ENCODE data around the gene HDAC4.

The HDAC4 gene

GRCh38 chr2:239306274-239307220 lies 94.3 kb downstream of the HDAC4 start:
- Mint-ChIP-seq H3K4me1 (ENCODE audit: low read depth) (peaks cover 38% of the 10 kb centered on the region), H3K27ac (no peak overlapping the region), H3K4me3 (no peak overlapping the region), H3K27me3 (no peaks in the 10 kb centered on the region), H3K9me3 (no peaks in the 10 kb centered on the region), H3K36me3 (ENCODE audit: low read depth) (no peaks in the 10 kb centered on the region)

GRCh38 chr2:239305771-239306170 lies 95.0 kb downstream of the HDAC4 start:
- Mint-ChIP-seq H3K27me3 (no peaks in the 10 kb centered on the region), H3K27ac (no peak overlapping the region), H3K9me3 (no peaks in the 10 kb centered on the region), H3K4me3 (no peak overlapping the region), H3K36me3 (ENCODE audit: low read depth) (no peaks in the 10 kb centered on the region), H3K4me1 (ENCODE audit: low read depth) (peaks cover 43% of the 10 kb centered on the region)

GRCh38 chr2:239305222-239305575 lies 95.6 kb downstream of the HDAC4 start:
- Mint-ChIP-seq H3K9me3 (no peaks in the 10 kb centered on the region), H3K36me3 (ENCODE audit: low read depth) (no peaks in the 10 kb centered on the region), H3K4me1 (ENCODE audit: low read depth) (peaks cover 43% of the 10 kb centered on the region), H3K27me3 (no peaks in the 10 kb centered on the region), H3K4me3 (no peak overlapping the region), H3K27ac (no peak overlapping the region)

- Mint-ChIP-seq H3K27ac (no peak overlapping the region), H3K9me3 (no peaks in the 10 kb centered on the region), H3K36me3 (ENCODE audit: low read depth) (no peaks in the 10 kb centered on the region), H3K4me3 (no peak overlapping the region), H3K27me3 (peaks cover under 1% of the 10 kb centered on the region), H3K4me1 (ENCODE audit: low read depth) (peaks cover 47% of the 10 kb centered on the region)
Measured at GRCh38 chr2:239304533-239305221, 96.1 kb downstream of the HDAC4 start.

- Mint-ChIP-seq H3K9me3 (no peaks in the 10 kb centered on the region), H3K27ac (no peak overlapping the region), H3K27me3 (peaks cover 5% of the 10 kb centered on the region), H3K36me3 (ENCODE audit: low read depth) (no peaks in the 10 kb centered on the region), H3K4me1 (ENCODE audit: low read depth) (peaks cover 55% of the 10 kb centered on the region), H3K4me3 (no peak overlapping the region)
Measured at GRCh38 chr2:239303711-239304532, 96.9 kb downstream of the HDAC4 start.

GRCh38 chr2:239302808-239303557 lies 97.8 kb downstream of the HDAC4 start:
- peaks cover 5% of the 10 kb centered on the region for H3K27me3 Mint-ChIP-seq
- H3K27ac Mint-ChIP-seq: no peak overlapping the region
- H3K4me1 Mint-ChIP-seq (ENCODE audit: low read depth): peaks cover 63% of the 10 kb centered on the region
- H3K9me3 Mint-ChIP-seq: no peaks in the 10 kb centered on the region
- no peaks in the 10 kb centered on the region for H3K36me3 Mint-ChIP-seq (ENCODE audit: low read depth)
- no peak overlapping the region for H3K4me3 Mint-ChIP-seq

GRCh38 chr2:239302083-239302807 lies 98.6 kb downstream of the HDAC4 start:
- no peak overlapping the region for H3K27ac Mint-ChIP-seq
- H3K9me3 Mint-ChIP-seq: no peaks in the 10 kb centered on the region
- peaks cover 5% of the 10 kb centered on the region for H3K27me3 Mint-ChIP-seq
- no peaks in the 10 kb centered on the region for H3K36me3 Mint-ChIP-seq (ENCODE audit: low read depth)
- H3K4me3 Mint-ChIP-seq: no peak overlapping the region
- peaks cover 71% of the 10 kb centered on the region for H3K4me1 Mint-ChIP-seq (ENCODE audit: low read depth)

- Mint-ChIP-seq H3K27ac (no peak overlapping the region), H3K4me3 (no peak overlapping the region), H3K36me3 (ENCODE audit: low read depth) (no peaks in the 10 kb centered on the region), H3K27me3 (peaks cover 5% of the 10 kb centered on the region), H3K4me1 (ENCODE audit: low read depth) (peaks cover 80% of the 10 kb centered on the region), H3K9me3 (no peaks in the 10 kb centered on the region)
Measured at GRCh38 chr2:239300871-239301735, 99.7 kb downstream of the HDAC4 start.

GRCh38 chr2:239300242-239300641 lies 100.6 kb downstream of the HDAC4 start:
- Mint-ChIP-seq H3K9me3 (no peaks in the 10 kb centered on the region), H3K27ac (no peak overlapping the region), H3K27me3 (peaks cover 5% of the 10 kb centered on the region), H3K4me3 (no peak overlapping the region), H3K36me3 (ENCODE audit: low read depth) (no peaks in the 10 kb centered on the region), H3K4me1 (ENCODE audit: low read depth) (peaks cover 84% of the 10 kb centered on the region)

GRCh38 chr2:239299218-239299939 lies 101.4 kb downstream of the HDAC4 start:
- Mint-ChIP-seq H3K9me3 (no peaks in the 10 kb centered on the region), H3K27me3 (peaks cover 6% of the 10 kb centered on the region), H3K27ac (peak overlapping the region; percentile 85), H3K4me1 (ENCODE audit: low read depth) (peaks cover 85% of the 10 kb centered on the region), H3K4me3 (no peak overlapping the region), H3K36me3 (ENCODE audit: low read depth) (no peaks in the 10 kb centered on the region)

- Mint-ChIP-seq H3K4me1 (ENCODE audit: low read depth) (peaks cover 85% of the 10 kb centered on the region), H3K36me3 (ENCODE audit: low read depth) (no peaks in the 10 kb centered on the region), H3K27me3 (peaks cover 9% of the 10 kb centered on the region), H3K4me3 (peak overlapping the region; percentile 71), H3K27ac (peak overlapping the region; percentile 85), H3K9me3 (no peaks in the 10 kb centered on the region)
Measured at GRCh38 chr2:239298116-239298804, 102.6 kb downstream of the HDAC4 start.

All from stimulated activated naive CD8-positive, alpha-beta T cell treated with anti-CD3 and anti-CD28 coated beads, Interleukin-15, Interleukin-2, amounts not matched to agents 100 ng/mL and 50 ng/mL, for 24 hours (primary cell).